GM12874 (cell line): ENCODE measurements around the gene MYMK.

Experiments
- CTCF ChIP-seq: IDR thresholded peaks from 2 replicates; pipeline ENCODE4 v1.5.1; 2011; ENCODE audit warnings: low read depth, mild to moderate bottlenecking, control low read depth, low read length, moderate library complexity; ENCODE audit not compliant: insufficient read depth

The MYMK gene

DNA sequence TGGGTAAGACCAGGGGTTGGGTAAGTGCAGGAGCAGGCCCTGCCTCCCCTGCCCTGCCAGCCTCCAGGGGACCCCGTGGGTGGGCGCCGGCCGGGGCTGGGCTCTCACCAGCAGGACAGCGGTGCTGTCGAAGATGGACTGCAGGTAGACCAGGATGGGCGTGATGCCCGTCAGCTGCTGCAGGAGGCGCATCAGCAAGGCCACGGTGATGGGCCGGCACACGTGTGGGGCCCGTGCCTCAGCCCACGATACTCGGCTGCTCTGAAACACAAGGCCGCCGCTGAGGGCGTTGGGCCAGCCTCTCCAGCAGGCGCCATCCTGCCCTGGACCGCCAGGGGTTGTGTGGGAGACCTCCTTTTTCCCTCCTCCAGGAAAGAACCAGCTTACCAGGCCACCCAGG lies 49.9 kb downstream of the MYMK start:
- TF ChIP-seq CTCF = no peak

- no peak for TF ChIP-seq CTCF
Measured at GRCh38 chr9:133474215-133474614, 50.5 kb downstream of the MYMK start.

GRCh38 chr9:133473743-133474142 lies 51.0 kb downstream of the MYMK start:
- TF ChIP-seq CTCF = no peak

GRCh38 chr9:133472753-133473378 lies 51.9 kb downstream of the MYMK start:
- no peak for TF ChIP-seq CTCF

DNA sequence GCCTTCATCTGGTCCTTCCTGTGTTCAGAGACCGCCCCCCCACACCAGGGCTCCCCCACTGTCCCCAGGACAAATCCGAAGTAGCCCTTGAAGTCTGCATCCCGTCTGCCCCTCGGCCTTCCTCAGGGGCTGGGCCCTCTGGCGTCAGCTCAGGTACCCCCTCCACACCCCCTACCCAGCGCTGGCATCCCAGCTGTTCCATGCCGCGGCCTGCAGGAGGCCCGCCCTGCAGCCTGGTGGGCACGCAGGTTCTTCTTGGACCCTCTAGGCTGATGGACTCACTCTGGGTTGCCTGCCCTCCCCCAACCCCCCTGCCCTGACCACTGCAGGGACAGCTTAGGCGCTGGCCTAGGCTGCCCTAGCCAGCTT lies 52.5 kb downstream of the MYMK start:
- TF ChIP-seq CTCF = no peak

DNA sequence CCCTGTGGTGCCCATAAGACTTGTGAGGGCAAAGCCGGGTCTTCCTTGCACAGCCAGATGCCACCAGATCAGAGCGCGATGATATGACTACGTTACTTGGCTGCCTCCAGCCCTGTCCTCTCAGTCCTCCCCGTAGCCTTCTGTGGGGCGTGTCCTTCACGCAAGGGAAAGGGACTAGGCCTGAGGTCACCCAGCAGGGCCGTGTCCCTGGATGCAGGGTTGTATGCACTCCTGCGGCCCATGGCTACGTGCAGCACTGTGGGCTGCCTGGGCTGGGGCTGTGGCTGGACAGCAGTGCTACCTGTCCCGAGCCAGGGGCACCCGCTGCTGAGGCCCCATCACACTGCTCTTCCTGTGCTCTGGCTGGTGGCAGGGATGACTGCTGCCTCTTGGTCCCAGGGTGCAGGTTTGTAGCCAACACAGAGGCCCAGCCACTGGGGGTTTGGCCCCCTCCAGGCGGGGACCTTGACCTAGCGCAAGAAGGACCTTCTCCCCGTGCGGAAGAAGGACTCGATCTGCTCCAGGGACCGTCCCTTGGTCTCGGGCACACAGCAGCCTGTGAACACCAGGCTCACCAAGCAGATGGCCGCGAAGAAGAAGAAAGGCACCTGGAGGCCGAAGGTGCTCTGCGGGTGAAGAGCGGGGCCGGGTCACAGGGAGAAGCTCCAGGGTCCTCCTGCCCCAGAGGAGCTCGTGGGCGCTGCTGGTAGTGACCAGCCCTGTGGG lies 53.0 kb downstream of the MYMK start:
- TF ChIP-seq CTCF = no peak

GRCh38 chr9:133470988-133471387 lies 53.8 kb downstream of the MYMK start:
- no peak for TF ChIP-seq CTCF
